RCC 7860 (cell line): ENCODE data around the gene FAM50B.

Experiments
- DNase-seq: peaks from one replicate; pipeline ENCODE4 v3.0.0-alpha.2; 2015; ENCODE audit warnings: low spot score
- FAIRE-seq: peaks from 2 replicates; lab custom pipeline; 2012; peaks lifted over from hg19 to GRCh38; lab: Jason Lieb, UNC

The FAM50B gene

GRCh38 chr6:3870528-3870925, 21.4 kb downstream of the FAM50B start:
- FAIRE-seq (no peak), DNase-seq (no peak)

- DNase-seq (no peak), FAIRE-seq (no peak)
Observed at GRCh38 chr6:3871515-3871914, 22.3 kb downstream of the FAM50B start.

- DNase-seq: no peak
Observed at GRCh38 chr6:3871939-3872338, 22.8 kb downstream of the FAM50B start.

GRCh38 chr6:3872370-3872854, 23.2 kb downstream of the FAM50B start:
- FAIRE-seq (no peak), DNase-seq (no peak)

More at GRCh38 chr6:3871939-3872338, 22.8 kb downstream of the FAM50B start:
- FAIRE-seq: no peak

- FAIRE-seq (no peak), DNase-seq (no peak)
Observed at GRCh38 chr6:3873051-3873450, 23.9 kb downstream of the FAM50B start.

GRCh38 chr6:3874069-3874468, 24.9 kb downstream of the FAM50B start:
- DNase-seq (no peak), FAIRE-seq (no peak)

- DNase-seq (no peak), FAIRE-seq (no peak)
Observed at GRCh38 chr6:3875486-3875885, 26.3 kb downstream of the FAM50B start.

GRCh38 chr6:3876101-3876500, 26.9 kb downstream of the FAM50B start:
- DNase-seq (no peak), FAIRE-seq (no peak)

- DNase-seq (no peak), FAIRE-seq (no peak)
Observed at GRCh38 chr6:3876866-3877265, 27.7 kb downstream of the FAM50B start.

- FAIRE-seq: no peak
- DNase-seq: no peak
Observed at GRCh38 chr6:3878048-3878666, 29.0 kb downstream of the FAM50B start.

GRCh38 chr6:3879194-3879952, 30.2 kb downstream of the FAM50B start:
- no peak for FAIRE-seq
- DNase-seq: no peak

GRCh38 chr6:3881711-3882421, 32.7 kb downstream of the FAM50B start:
- FAIRE-seq (no peak), DNase-seq (no peak)

GRCh38 chr6:3882431-3882830, 33.3 kb downstream of the FAM50B start:
- FAIRE-seq (no peak), DNase-seq (no peak)

- DNase-seq (no peak), FAIRE-seq (no peak)
Observed at GRCh38 chr6:3882866-3883265, 33.7 kb downstream of the FAM50B start.

GRCh38 chr6:3884007-3884745, 35.0 kb downstream of the FAM50B start:
- DNase-seq (peak; percentile 46), FAIRE-seq (peak; percentile 4)

GRCh38 chr6:3885262-3886036, 36.3 kb downstream of the FAM50B start:
- DNase-seq: peak; percentile 39
- no peak for FAIRE-seq

- DNase-seq (no peak), FAIRE-seq (no peak)
Observed at GRCh38 chr6:3887150-3887700, 38.1 kb downstream of the FAM50B start.

GRCh38 chr6:3888153-3888957, 39.2 kb downstream of the FAM50B start:
- DNase-seq (no peak), FAIRE-seq (no peak)

GRCh38 chr6:3890047-3890446, 40.9 kb downstream of the FAM50B start:
- FAIRE-seq: no peak

More at GRCh38 chr6:3890047-3890446, 40.9 kb downstream of the FAM50B start:
- no peak for DNase-seq
